H1 (cell line): ENCODE data around the gene CYP1A2. TPM values are rescaled to one million over a fixed set of nuclear protein-coding genes. Genes with fewer than 3 reads are reported as not detected.

Source experiments
- CTCF ChIA-PET: fragments of 300-600 bp; sonication (Branson Sonifier 250); formaldehyde crosslinking; loops from one replicate; lab custom pipeline; 2021; ENCODE audit not compliant: partially characterized antibody; lab: Charles Lee
- POLR2A ChIA-PET: fragments of 300-600 bp; sonication (Branson Sonifier 250); formaldehyde crosslinking; loops from one replicate; lab custom pipeline; 2021; ENCODE audit warnings: inconsistent platforms; ENCODE audit not compliant: partially characterized antibody; lab: Charles Lee
- DNase-seq, 2 experiments: peaks; one replicate each; pipeline versions ENCODE4 v3.0.0 to v3.0.0-alpha.2; 2010 to 2022; ENCODE audit warnings: low spot score in 2 of 2, low read depth in 1 of 2, mixed read lengths in 1 of 2
- FAIRE-seq: peaks from 2 replicates; lab custom pipeline; 2011; peaks lifted over from hg19 to GRCh38; lab: Jason Lieb, UNC
- H2AFZ ChIP-seq: 2 replicates; pipeline ENCODE4 v1.8.1; 2012; ENCODE audit warnings: low read length, inconsistent platforms
- H2AK5ac ChIP-seq: 2 replicates; pipeline ENCODE4 v1.6.1; 2013; ENCODE audit warnings: low read depth, low read length
- H2BK120ac ChIP-seq: replicated peaks from 2 replicates; pipeline ENCODE3; 2013; ENCODE audit warnings: low read depth, low read length, inconsistent platforms
- H2BK12ac ChIP-seq: 2 replicates; pipeline ENCODE4 v1.6.1; 2013; ENCODE audit warnings: low read depth, low read length
- H2BK15ac ChIP-seq: 2 replicates; pipeline ENCODE4 v1.6.1; 2013; ENCODE audit warnings: low read length
- H2BK20ac ChIP-seq: 2 replicates; pipeline ENCODE4 v1.6.1; 2013; ENCODE audit warnings: low read length
- H2BK5ac ChIP-seq: 2 replicates; pipeline ENCODE4 v1.6.1; 2013; ENCODE audit warnings: low read depth, low read length
- H3K14ac ChIP-seq: 2 replicates; pipeline ENCODE4 v1.6.1; 2013; ENCODE audit warnings: inconsistent platforms; ENCODE audit not compliant: insufficient read length
- H3K18ac ChIP-seq: 2 replicates; pipeline ENCODE4 v1.6.1; 2013; ENCODE audit warnings: low read length; ENCODE audit errors: extremely low read depth
- H3K23ac ChIP-seq: 2 replicates; pipeline ENCODE4 v1.6.1; 2013; ENCODE audit warnings: inconsistent platforms; ENCODE audit not compliant: insufficient read length
- H3K23me2 ChIP-seq: 2 replicates; pipeline ENCODE4 v1.6.1; 2013; ENCODE audit warnings: low read depth, low read length
- H3K27ac ChIP-seq: 2 replicates; pipeline ENCODE4 v1.6.1; 2011; ENCODE audit warnings: low read depth, low read length, inconsistent platforms
- H3K27me3 ChIP-seq, 4 experiments: replicated peaks in 1 of 4; 1 replicate in 1 of 4; 2 replicates in 3 of 4; pipeline versions ENCODE4 v1.6.1 to v1.8.1; 2011 to 2013; ENCODE audit warnings: low read length in 3 of 4, mild to moderate bottlenecking in 3 of 4, inconsistent platforms in 2 of 4, mixed read lengths in 2 of 4, moderate library complexity in 1 of 4; ENCODE audit not compliant: control insufficient read depth in 3 of 4, insufficient read depth in 3 of 4; ENCODE audit errors: extremely low read depth in 1 of 4
- H3K36me3 ChIP-seq, 4 experiments: 2 replicates each; pipeline versions ENCODE4 v1.6.1 to v1.8.1; 2011 to 2013; ENCODE audit warnings: mild to moderate bottlenecking in 4 of 4, low read length in 3 of 4, moderate library complexity in 2 of 4, control low read depth in 1 of 4, inconsistent platforms in 1 of 4; ENCODE audit not compliant: insufficient read depth in 4 of 4, control insufficient read depth in 2 of 4
- H3K4ac ChIP-seq: replicated peaks from 2 replicates; pipeline ENCODE3; 2013; ENCODE audit warnings: low read length, low read depth, mixed read lengths, inconsistent platforms; ENCODE audit not compliant: insufficient read length
- H3K4me1 ChIP-seq, 4 experiments: replicated peaks in 1 of 4; 1 replicate in 1 of 4; 2 replicates in 3 of 4; pipeline versions ENCODE4 v1.6.1 to v1.8.1; 2011 to 2013; ENCODE audit warnings: low read length in 3 of 4, inconsistent platforms in 2 of 4, mixed read lengths in 1 of 4; ENCODE audit not compliant: insufficient read depth in 4 of 4, control insufficient read depth in 3 of 4
- H3K4me2 ChIP-seq, 2 experiments: 2 replicates each; pipeline versions ENCODE4 v1.6.1 to v1.8.1; 2011 to 2013; ENCODE audit warnings: low read depth in 2 of 2, low read length in 2 of 2, control low read depth in 1 of 2, inconsistent platforms in 1 of 2, mild to moderate bottlenecking in 1 of 2; ENCODE audit not compliant: insufficient read depth in 1 of 2
- H3K4me3 ChIP-seq, 4 experiments: fragments of 200-600, 300-600 bp in 1 of 4; sonication (generic), shearing (Covaris generic), sonication (Bioruptor Twin) in 1 of 4; 2 replicates each; pipeline versions ENCODE4 v1.5.1 to v1.8.1; 2011 to 2016; ENCODE audit warnings: low read length in 4 of 4, low read depth in 3 of 4, control low read depth in 2 of 4, inconsistent platforms in 2 of 4, mild to moderate bottlenecking in 2 of 4, mixed read lengths in 1 of 4, moderate library complexity in 1 of 4; ENCODE audit not compliant: insufficient read depth in 2 of 4; ENCODE audit errors: extremely low read depth in 1 of 4
- H3K56ac ChIP-seq: replicated peaks from 2 replicates; pipeline ENCODE3; 2013; ENCODE audit warnings: low read depth, mild to moderate bottlenecking, mixed read lengths, low read length, inconsistent platforms; ENCODE audit not compliant: insufficient read length
- H3K79me1 ChIP-seq: 2 replicates; pipeline ENCODE4 v1.6.1; 2013; ENCODE audit warnings: low read depth, low read length, control low read depth
- H3K79me2 ChIP-seq, 2 experiments: 2 replicates each; pipeline versions ENCODE4 v1.6.1 to v1.8.1; 2012 to 2013; ENCODE audit warnings: low read length in 2 of 2, mild to moderate bottlenecking in 2 of 2, inconsistent platforms in 1 of 2; ENCODE audit not compliant: insufficient read depth in 2 of 2, control insufficient read depth in 1 of 2
- H3K9ac ChIP-seq, 4 experiments: replicated peaks in 1 of 4; 1 replicate in 1 of 4; 2 replicates in 3 of 4; pipeline versions ENCODE4 v1.6.1 to v1.8.1; 2011 to 2013; ENCODE audit warnings: low read depth in 3 of 4, low read length in 3 of 4, control low read depth in 2 of 4, mild to moderate bottlenecking in 2 of 4, moderate library complexity in 2 of 4, inconsistent platforms in 1 of 4; ENCODE audit errors: extremely low read depth in 1 of 4
- H3K9me3 ChIP-seq, 2 experiments: 2 replicates each; pipeline versions ENCODE4 v1.6.1 to v1.8.1; 2012 to 2013; ENCODE audit warnings: mild to moderate bottlenecking in 2 of 2, moderate library complexity in 2 of 2, control low read depth in 1 of 2, inconsistent platforms in 1 of 2, low read depth in 1 of 2, low read length in 1 of 2, mixed read lengths in 1 of 2; ENCODE audit not compliant: insufficient read depth in 2 of 2
- H4K20me1 ChIP-seq, 2 experiments: replicated peaks in 1 of 2; 2 replicates each; pipeline versions ENCODE3 to v1.8.1; 2011 to 2013; ENCODE audit warnings: inconsistent platforms in 2 of 2, low read length in 2 of 2, mild to moderate bottlenecking in 1 of 2; ENCODE audit not compliant: insufficient read depth in 2 of 2, control insufficient read depth in 1 of 2
- H4K5ac ChIP-seq: 2 replicates; pipeline ENCODE4 v1.6.1; 2013; ENCODE audit warnings: low read length, low read depth, mixed read lengths, inconsistent platforms; ENCODE audit not compliant: insufficient read length
- H4K8ac ChIP-seq: 2 replicates; pipeline ENCODE4 v1.8.0; 2013; ENCODE audit warnings: mild to moderate bottlenecking, moderate library complexity, low read length, inconsistent platforms; ENCODE audit not compliant: insufficient read depth; ENCODE audit errors: extremely low read depth
- H4K91ac ChIP-seq: replicated peaks from 2 replicates; pipeline ENCODE3; 2013; ENCODE audit warnings: low read length, mixed read lengths, inconsistent platforms; ENCODE audit not compliant: insufficient read length
- ASH2L ChIP-seq: fragments of 200-600, 300-600 bp; sonication (generic); IDR thresholded peaks from one replicate; pipeline ENCODE4 v1.7.1; 2017; ENCODE audit warnings: low read length
- ATF3 ChIP-seq: IDR thresholded peaks from 2 replicates; pipeline ENCODE4 v1.6.1; 2011; ENCODE audit warnings: low read depth, mild to moderate bottlenecking, low read length; ENCODE audit not compliant: insufficient read depth
- BACH1 ChIP-seq: IDR thresholded peaks from 2 replicates; pipeline ENCODE4 v1.6.1; 2012; ENCODE audit warnings: low read length, improper control_type of control experiment
- BRCA1 ChIP-seq: IDR thresholded peaks from 2 replicates; pipeline ENCODE4 v1.6.1; 2012; ENCODE audit warnings: low read depth, low read length, improper control_type of control experiment
- CTBP2 ChIP-seq: IDR thresholded peaks from 2 replicates; pipeline ENCODE4 v1.7.0; 2011; ENCODE audit warnings: borderline replicate concordance, mild to moderate bottlenecking, moderate library complexity, mixed read lengths, low read length; ENCODE audit not compliant: insufficient read depth, insufficient read length
- KDM1A ChIP-seq: fragments of 200-600, 300-600 bp; sonication (generic); IDR thresholded peaks from 2 replicates; pipeline ENCODE4 v1.7.1; 2016; ENCODE audit warnings: mild to moderate bottlenecking, low read length, borderline replicate concordance
- KDM5A ChIP-seq: fragments of 200-600 bp; IDR thresholded peaks from 2 replicates; pipeline ENCODE4 v1.7.1; 2012; ENCODE audit warnings: mild to moderate bottlenecking, low read length, inconsistent platforms, mixed read lengths
- POU5F1 ChIP-seq: IDR thresholded peaks from 2 replicates; pipeline ENCODE4 v1.6.1; 2011; ENCODE audit warnings: low read depth, mild to moderate bottlenecking, low read length, moderate library complexity
- RFX5 ChIP-seq: IDR thresholded peaks from 2 replicates; pipeline ENCODE4 v1.6.1; 2011; ENCODE audit warnings: low read depth, low read length, improper control_type of control experiment, borderline replicate concordance
- SAP30 ChIP-seq: fragments of 300-600 bp; sonication (generic); IDR thresholded peaks from 2 replicates; pipeline ENCODE4 v1.7.1; 2012; ENCODE audit warnings: low read length, moderate library complexity, mild to moderate bottlenecking, inconsistent platforms; ENCODE audit not compliant: insufficient read depth, insufficient replicate concordance
- TAF7 ChIP-seq: optimal IDR thresholded peaks from 2 replicates; pipeline ENCODE3; 2011; ENCODE audit warnings: low read depth, mild to moderate bottlenecking, inconsistent platforms, low read length, moderate library complexity, borderline replicate concordance
- WGBS, 2 experiments: shearing (Covaris generic) in 1 of 2; methylation state at CpG; one replicate each; pipeline versions ENCODE4 v1.1.6 to v1.1.7; 2013 to 2015; ENCODE audit warnings: low lambda C conversion rate in 2 of 2, mixed read lengths in 2 of 2, inconsistent platforms in 1 of 2, low coverage in 1 of 2, missing lambda C conversion rate in 1 of 2; ENCODE audit not compliant: insufficient replicate concordance in 2 of 2, insufficient coverage in 1 of 2, insufficient read length in 1 of 2; ENCODE audit errors: extremely low coverage in 1 of 2, missing lambda C conversion rate in 1 of 2; 5-methylcytosine and 5-hydroxymethylcytosine counted together
- polyA plus RNA-seq, 7 experiments: library from polyadenylated mRNA; depleted of rRNA in 3 of 7; stranded (reverse) in 5 of 7; unstranded in 2 of 7; fragments of >200 nt in 5 of 7; fragments of 200-250 nt in 2 of 7; gene quantifications; 1 replicate in 5 of 7; 2 replicates in 1 of 7; 4 replicates in 1 of 7; pipeline versions ENCODE4 v1.2.1 to v1.2.3, GENCODE V29; 2011 to 2013; ENCODE audit warnings: missing spikeins in 2 of 7, mixed read lengths in 2 of 7
- total RNA-seq: library from RNA; stranded (reverse); fragmentation: NEBNext Ultra II Directional; extraction: Animal tissue kit (Norgen Biotek cat#: 25700); gene quantifications from 2 replicates; pipeline ENCODE4 v1.2.1, GENCODE V29; 2021

The CYP1A2 gene
- total and polyA plus RNA-seq, 2 of the 8 experiments (the other 6 are each of a cell fraction or from before 2014, with no cell fraction given), result not detected

GRCh38 chr15:74730619-74731316, 17.9 kb upstream of the CYP1A2 start:
- H2BK120ac ChIP-seq, result no peak overlapping the region
- H4K8ac ChIP-seq, result no peak overlapping the region
- no peaks in the 10 kb centered on the region for H4K20me1 ChIP-seq
- no peaks in the 10 kb centered on the region for H3K36me3 ChIP-seq
- no peak overlapping the region for H3K23ac ChIP-seq
- FAIRE-seq, result no peak
- H3K4me1 ChIP-seq, result peaks cover 0 to 2% (median 0%) of the 10 kb centered on the region in 4 experiments; a peak in 2 of 7 replicates
- H4K91ac ChIP-seq, result no peak overlapping the region
- H3K23me2 ChIP-seq, result peaks cover 9% of the 10 kb centered on the region; the same call in 1 of the 2 replicates
- H2BK5ac ChIP-seq, result no peak overlapping the region
- H2BK15ac ChIP-seq, result no peak overlapping the region
- no peak overlapping the region for H2BK20ac ChIP-seq
- no peaks in the 10 kb centered on the region for H3K79me2 ChIP-seq
- no peak overlapping the region for H3K9ac ChIP-seq
- no peak overlapping the region for H3K4me2 ChIP-seq
- H3K18ac ChIP-seq, result no peak overlapping the region
- H3K14ac ChIP-seq, result no peak overlapping the region
- no peak overlapping the region for H3K27ac ChIP-seq
- no peaks in the 10 kb centered on the region; a peak in 1 of 4 replicates for H3K9me3 ChIP-seq
- no peak overlapping the region for H3K4me3 ChIP-seq
- no peak for DNase-seq
- no peak overlapping the region for H4K5ac ChIP-seq
- POLR2A ChIA-PET, result interaction anchor here (0.9 to 2.4 kb wide), 5 partner anchors 10 to 44 kb away, joined by 3 to 10 read pairs (median 3); no protein-coding TSS in a partner anchor
- CTCF ChIA-PET, result interaction anchor here (0.7 to 2.2 kb wide), 8 partner anchors 8 to 171 kb away, joined by 3 to 5 read pairs (median 3); no protein-coding TSS in a partner anchor
- H3K56ac ChIP-seq, result no peak overlapping the region
- WGBS, 2 experiments, result 79% methylated on average over 6 of the region's 7 CpGs; no CpG with 5 or more reads in 1 of the 2 experiments
- no peak overlapping the region for H2AK5ac ChIP-seq
- no peak overlapping the region for H3K4ac ChIP-seq
- H2AFZ ChIP-seq, result no peak overlapping the region
- H3K27me3 ChIP-seq, result peaks cover 12 to 21% (median 17%) of the 10 kb centered on the region in 4 experiments
- H2BK12ac ChIP-seq, result no peak overlapping the region
- no peaks in the 10 kb centered on the region for H3K79me1 ChIP-seq
- TF ChIP-seq POU5F1, result no peak
- no peak for TF ChIP-seq KDM1A
- TF ChIP-seq RFX5, result no peak
- TF ChIP-seq BACH1, result no peak
- no peak for TF ChIP-seq ASH2L
- TF ChIP-seq BRCA1, result no peak
- no peak for TF ChIP-seq ATF3
- TF ChIP-seq CTBP2, result no peak
- no peak for TF ChIP-seq TAF7
- no peak for TF ChIP-seq SAP30
- TF ChIP-seq KDM5A, result no peak
